ENCODE results near the gene SLC4A7. TPM values are rescaled to one million over a fixed set of nuclear protein-coding genes. Genes with fewer than 3 reads are reported as not detected.

Gene SLC4A7
- total RNA-seq, 4 donors from 2014 or later: 20.3 to 44.0 (median 31.7) TPM

DNA sequence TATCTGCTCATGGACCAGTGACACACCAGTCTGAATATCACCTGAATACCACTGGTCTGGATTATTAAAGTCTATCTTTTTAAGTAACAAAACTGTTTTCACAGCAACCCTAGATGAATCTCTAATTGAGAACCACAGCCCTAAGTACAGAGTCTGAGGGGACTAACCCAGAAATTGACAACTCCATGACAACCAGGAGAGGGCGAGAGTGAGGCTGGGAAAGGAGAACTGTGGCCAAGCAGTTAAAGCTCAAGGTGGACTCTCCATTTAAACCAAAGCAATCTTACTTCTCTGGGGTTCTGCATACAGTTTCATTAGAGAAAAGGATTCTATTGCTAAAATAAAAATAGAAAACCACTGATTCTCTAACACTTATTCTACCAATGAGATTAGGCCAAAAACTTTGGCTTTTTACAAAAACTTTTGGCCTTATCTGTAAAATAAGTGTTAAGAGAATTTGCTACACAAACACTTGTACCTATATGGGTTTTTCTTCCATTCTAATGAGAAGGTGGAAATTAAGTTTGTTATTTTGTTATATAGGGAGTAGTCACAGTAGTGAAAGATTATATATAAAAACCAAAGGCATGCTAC, 126.4 kb downstream of the SLC4A7 start:
- no peaks in the 10 kb centered on the region for H3K4me1 ChIP-seq
- H3K27me3 ChIP-seq: no peaks in the 10 kb centered on the region
- H3K36me3 ChIP-seq: no peaks in the 10 kb centered on the region
- WGBS: 58% methylated on average over 1 of the region's 1 CpG
- no peaks in the 10 kb centered on the region for H3K9me3 ChIP-seq
- H3K4me3 ChIP-seq: no peak overlapping the region
- DNase-seq (ENCODE audit: extremely low spot score): no peak
- intact Hi-C loops (cut with DNase I): no loop called here
- no peak overlapping the region for H3K27ac ChIP-seq (replicated peaks in 1 of 4)
- no peak for TF ChIP-seq POLR2A (IDR thresholded peaks at IDR 0.05; ENCODE audit: low read depth)
- TF ChIP-seq, protein P1, sequence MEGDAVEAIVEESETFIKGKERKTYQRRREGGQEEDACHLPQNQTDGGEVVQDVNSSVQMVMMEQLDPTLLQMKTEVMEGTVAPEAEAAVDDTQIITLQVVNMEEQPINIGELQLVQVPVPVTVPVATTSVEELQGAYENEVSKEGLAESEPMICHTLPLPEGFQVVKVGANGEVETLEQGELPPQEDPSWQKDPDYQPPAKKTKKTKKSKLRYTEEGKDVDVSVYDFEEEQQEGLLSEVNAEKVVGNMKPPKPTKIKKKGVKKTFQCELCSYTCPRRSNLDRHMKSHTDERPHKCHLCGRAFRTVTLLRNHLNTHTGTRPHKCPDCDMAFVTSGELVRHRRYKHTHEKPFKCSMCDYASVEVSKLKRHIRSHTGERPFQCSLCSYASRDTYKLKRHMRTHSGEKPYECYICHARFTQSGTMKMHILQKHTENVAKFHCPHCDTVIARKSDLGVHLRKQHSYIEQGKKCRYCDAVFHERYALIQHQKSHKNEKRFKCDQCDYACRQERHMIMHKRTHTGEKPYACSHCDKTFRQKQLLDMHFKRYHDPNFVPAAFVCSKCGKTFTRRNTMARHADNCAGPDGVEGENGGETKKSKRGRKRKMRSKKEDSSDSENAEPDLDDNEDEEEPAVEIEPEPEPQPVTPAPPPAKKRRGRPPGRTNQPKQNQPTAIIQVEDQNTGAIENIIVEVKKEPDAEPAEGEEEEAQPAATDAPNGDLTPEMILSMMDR (IDR thresholded peaks at IDR 0.05): peak; percentile 35 to 51 (median 39)

DNA sequence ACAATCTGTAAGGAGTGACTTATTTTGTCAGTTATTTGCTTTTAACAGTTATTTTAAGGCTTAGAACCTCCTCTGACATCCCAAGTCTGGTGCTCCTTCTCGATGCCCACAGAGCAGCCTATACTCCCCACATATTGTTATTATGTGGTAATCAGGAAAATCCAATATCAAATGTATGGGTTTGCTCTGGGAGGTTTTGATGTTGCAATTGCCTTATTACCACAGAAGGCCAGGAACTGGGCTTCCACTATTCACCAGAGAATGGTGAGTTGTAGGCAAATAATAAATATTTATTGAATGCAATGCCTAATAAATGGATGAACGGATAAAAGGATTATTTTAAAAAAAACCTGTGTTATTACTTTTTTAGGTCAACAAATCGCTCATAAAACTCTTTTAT, 127.2 kb downstream of the SLC4A7 start:
- no peak for DNase-seq (ENCODE audit: extremely low spot score)
- intact Hi-C loops (cut with DNase I): no loop called here
- no peak overlapping the region for H3K27ac ChIP-seq (replicated peaks in 1 of 4)
- H3K9me3 ChIP-seq: no peaks in the 10 kb centered on the region
- H3K27me3 ChIP-seq: no peaks in the 10 kb centered on the region
- no peaks in the 10 kb centered on the region for H3K4me1 ChIP-seq
- no peak for TF ChIP-seq POLR2A (IDR thresholded peaks at IDR 0.05; ENCODE audit: low read depth)
- TF ChIP-seq, protein P1 (IDR thresholded peaks at IDR 0.05): no peak
- no peak for TF ChIP-seq EP300 (IDR thresholded peaks at IDR 0.05)
- no peak for TF ChIP-seq POLR2AphosphoS5 (IDR thresholded peaks at IDR 0.05)
- 80% methylated on average over 3 of the region's 3 CpGs for WGBS
- H3K36me3 ChIP-seq: no peaks in the 10 kb centered on the region
- no peak overlapping the region for H3K4me3 ChIP-seq

DNA sequence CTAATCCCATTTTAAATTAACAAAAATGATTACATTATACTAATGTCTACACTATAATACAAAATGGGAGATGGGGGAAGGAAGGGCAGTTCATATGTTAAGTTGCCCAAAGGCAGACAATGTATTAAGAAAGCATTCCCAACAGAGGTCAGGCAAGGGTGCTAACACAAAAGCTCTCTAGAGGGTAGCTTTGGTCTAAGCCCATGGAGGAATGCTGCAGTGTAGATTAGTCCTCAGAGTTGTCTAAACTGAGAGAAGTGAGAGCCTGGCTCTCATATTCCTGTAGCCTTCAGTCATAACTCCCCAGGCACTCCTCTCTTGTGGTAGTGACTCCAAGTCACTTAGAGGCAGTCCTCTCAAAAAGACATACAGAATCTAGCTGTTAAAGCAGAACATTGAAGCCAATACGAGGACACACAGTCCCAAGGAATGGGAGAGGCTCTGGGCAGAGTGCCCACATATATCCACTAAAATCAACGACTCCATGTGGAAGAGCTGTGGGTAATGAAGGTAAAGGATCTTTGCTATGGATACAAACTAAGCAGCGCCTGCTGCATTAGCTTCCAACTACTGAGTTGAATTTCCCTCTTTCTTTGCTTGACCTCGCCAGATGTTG, 129.5 kb downstream of the SLC4A7 start:
- intact Hi-C loops (cut with DNase I): no loop called here
- Histone ChIP-seq H3K4me3 (no peak overlapping the region), H3K27ac (replicated peaks in 1 of 4) (no peak overlapping the region), H3K27me3 (no peaks in the 10 kb centered on the region), H3K4me1 (no peaks in the 10 kb centered on the region), H3K9me3 (no peaks in the 10 kb centered on the region), H3K36me3 (no peaks in the 10 kb centered on the region)
- DNase-seq (ENCODE audit: extremely low spot score): no peak
- TF ChIP-seq EP300 (IDR thresholded peaks at IDR 0.05): no peak
- no peak for TF ChIP-seq POLR2A (IDR thresholded peaks at IDR 0.05; ENCODE audit: low read depth)
- WGBS: 83% methylated on average over 4 of the region's 4 CpGs

DNA sequence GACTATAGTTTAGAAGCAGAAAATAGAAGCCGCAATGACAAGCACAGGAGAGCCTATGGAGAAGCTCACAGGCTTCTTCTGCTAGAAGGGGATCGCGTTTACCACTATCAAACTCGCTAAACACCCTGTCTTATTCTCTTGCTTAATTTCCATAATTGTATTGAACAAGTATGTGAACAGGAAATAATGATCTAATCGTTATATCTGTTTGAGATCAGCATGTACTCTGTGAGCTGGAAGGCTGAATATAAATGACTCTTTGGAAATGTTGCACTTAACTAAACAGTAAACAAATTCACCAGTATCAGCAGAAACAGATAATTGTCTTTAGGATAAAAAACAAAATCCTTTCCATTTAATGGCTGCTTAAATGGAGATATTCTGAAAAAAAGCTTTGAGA, 130.0 kb downstream of the SLC4A7 start:
- no peak for DNase-seq (ENCODE audit: extremely low spot score)
- 75% methylated on average over 5 of the region's 5 CpGs for WGBS
- no peaks in the 10 kb centered on the region for H3K9me3 ChIP-seq
- H3K4me3 ChIP-seq: no peak overlapping the region
- no peaks in the 10 kb centered on the region for H3K27me3 ChIP-seq
- no peak overlapping the region for H3K27ac ChIP-seq (replicated peaks in 1 of 4)
- no peaks in the 10 kb centered on the region for H3K4me1 ChIP-seq
- H3K36me3 ChIP-seq: no peaks in the 10 kb centered on the region
- TF ChIP-seq POLR2AphosphoS5 (IDR thresholded peaks at IDR 0.05) (no peak), POLR2A (IDR thresholded peaks at IDR 0.05; ENCODE audit: low read depth) (no peak), EP300 (IDR thresholded peaks at IDR 0.05) (no peak)
- TF ChIP-seq, protein P1 (IDR thresholded peaks at IDR 0.05): no peak
- intact Hi-C loops (cut with DNase I): no loop called here

DNA sequence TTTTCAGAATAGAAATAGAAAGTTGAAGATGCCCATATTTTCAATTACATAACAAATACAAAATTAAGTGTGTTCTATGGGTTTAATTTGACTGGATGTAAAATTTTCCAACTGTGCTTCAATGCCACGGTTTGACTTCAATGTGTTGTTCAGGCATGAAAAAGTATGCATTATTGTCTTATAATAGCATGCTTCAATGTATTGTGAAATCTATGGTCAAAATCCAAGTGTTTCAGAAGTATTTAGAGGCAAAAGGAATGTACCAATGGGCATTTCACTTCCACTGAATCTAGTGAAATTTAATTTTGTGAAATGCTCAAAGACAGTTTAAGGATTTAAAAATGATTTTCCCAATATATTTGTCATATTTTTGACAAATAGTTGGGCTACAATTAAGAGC, 131.0 kb downstream of the SLC4A7 start:
- H3K4me1 ChIP-seq: no peaks in the 10 kb centered on the region
- intact Hi-C loops (cut with DNase I): no loop called here
- no peaks in the 10 kb centered on the region for H3K36me3 ChIP-seq
- no peak for TF ChIP-seq POLR2AphosphoS5 (IDR thresholded peaks at IDR 0.05)
- TF ChIP-seq, protein P1 (IDR thresholded peaks at IDR 0.05): no peak
- TF ChIP-seq EP300 (IDR thresholded peaks at IDR 0.05): no peak
- no peak for TF ChIP-seq POLR2A (IDR thresholded peaks at IDR 0.05; ENCODE audit: low read depth)
- DNase-seq (ENCODE audit: extremely low spot score): no peak
- WGBS: 83% methylated on average over 1 of the region's 1 CpG
- no peaks in the 10 kb centered on the region for H3K27me3 ChIP-seq
- no peaks in the 10 kb centered on the region for H3K9me3 ChIP-seq
- H3K27ac ChIP-seq (replicated peaks in 1 of 4): no peak overlapping the region
- no peak overlapping the region for H3K4me3 ChIP-seq
